H1 (cell line): Measurements from ENCODE around the gene CD226.

Source experiments
- CEBPB ChIP-seq: IDR thresholded peaks from 2 replicates; pipeline ENCODE4 v1.6.1; 2012; ENCODE audit warnings: low read depth, low read length
- CTCF ChIP-seq, 3 experiments: IDR thresholded peaks; 1 replicate in 2 of 3; 2 replicates in 1 of 3; pipeline versions ENCODE4 v1.5.1 to v1.6.1; 2011; ENCODE audit warnings: low read length in 3 of 3, mild to moderate bottlenecking in 3 of 3, inconsistent platforms in 2 of 3, low read depth in 1 of 3, moderate library complexity in 1 of 3; ENCODE audit not compliant: insufficient read depth in 1 of 3; ENCODE audit errors: control extremely low read depth in 1 of 3
- POLR2AphosphoS5 ChIP-seq: IDR thresholded peaks from 2 replicates; pipeline ENCODE4 v1.6.1; 2011; ENCODE audit warnings: low read depth, low read length
- SIN3A ChIP-seq, 2 experiments: IDR thresholded peaks in 1 of 2; conservative IDR thresholded peaks in 1 of 2; 2 replicates each; pipeline ENCODE4 v1.6.1; 2011 to 2012; ENCODE audit warnings: low read length in 2 of 2, improper control_type of control experiment in 1 of 2, low read depth in 1 of 2, mild to moderate bottlenecking in 1 of 2
- TAF1 ChIP-seq: IDR thresholded peaks from 2 replicates; pipeline ENCODE4 v1.6.1; 2011; ENCODE audit warnings: mild to moderate bottlenecking, low read depth, low read length
- TAF7 ChIP-seq: optimal IDR thresholded peaks from 2 replicates; pipeline ENCODE3; 2011; ENCODE audit warnings: low read depth, mild to moderate bottlenecking, inconsistent platforms, low read length, moderate library complexity, borderline replicate concordance

- no peak for TF ChIP-seq CTCF (IDR thresholded peaks at IDR 0.05; ENCODE audit: control extremely low read depth in 1 of 3, insufficient read depth in 1 of 3, low read depth in 1 of 3, low read length in 3 of 3)
- TF ChIP-seq POLR2AphosphoS5 = no peak
- no peak for TF ChIP-seq TAF1
- TF ChIP-seq TAF7 = no peak
- no peak for TF ChIP-seq SIN3A (conservative IDR thresholded peaks at IDR 0.05 in 1 of 2, IDR thresholded peaks at IDR 0.05 in 1 of 2; ENCODE audit: low read depth in 1 of 2, low read length in 2 of 2)
- no peak for TF ChIP-seq CEBPB
These were observed 8.4 kb upstream of the CD226 start for GRCh38 chr18:69956057-69956456.
